ENCODE data around the gene MRPL14.

DNA sequence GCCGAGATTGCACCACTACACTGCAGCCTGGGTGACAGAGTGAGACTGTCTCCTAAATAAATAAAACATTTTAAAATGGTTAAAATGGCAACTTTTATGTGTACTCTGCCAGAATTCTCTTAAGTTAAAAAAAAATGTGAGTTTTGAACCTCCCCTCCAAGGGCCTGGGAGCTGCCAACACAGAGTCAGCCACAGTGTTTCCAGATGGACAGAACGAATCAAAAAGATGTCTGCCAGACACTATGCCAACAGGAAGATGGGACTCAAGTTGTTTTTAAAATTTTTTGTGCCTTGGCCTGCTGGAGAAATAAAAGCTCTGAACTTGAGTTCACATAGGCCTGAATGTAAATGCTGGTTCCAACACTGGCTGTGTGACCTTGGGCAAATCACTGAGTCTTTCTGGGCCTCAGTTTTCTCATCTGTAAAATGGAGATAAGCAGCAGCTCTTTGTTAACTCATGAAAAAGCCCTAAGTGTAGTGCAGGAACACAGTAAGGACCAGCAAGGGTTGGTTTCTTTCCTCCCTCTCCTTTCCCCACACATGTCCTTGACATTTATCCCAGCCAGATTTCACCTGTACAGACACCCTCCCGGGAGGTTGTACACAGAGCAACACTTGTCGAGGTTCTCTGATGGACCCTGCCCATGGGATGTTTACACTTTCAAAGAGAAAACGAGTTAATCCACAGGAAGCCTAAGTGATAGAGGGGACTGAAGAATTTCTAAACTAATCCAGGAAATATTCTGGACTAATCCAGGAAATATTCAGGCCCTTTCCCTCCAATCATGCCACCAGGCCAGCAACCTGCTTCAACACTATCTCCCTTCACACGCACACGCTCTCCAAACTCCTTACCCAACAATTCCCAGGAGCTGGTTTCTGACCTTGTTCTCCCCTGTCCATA, 35.0 kb downstream of the MRPL14 start:
- TF ChIP-seq CTCF (IDR thresholded peaks at IDR 0.05) (no peak), EZH2phosphoT487 (IDR thresholded peaks at IDR 0.05) (no peak), EZH2 (IDR thresholded peaks at IDR 0.05) (no peak)

Data from neural progenitor cell (in vitro differentiated cells).